LNCaP clone FGC (cell line): ENCODE data around the gene PRR23A.

Source experiments
- DNase-seq: peaks from one replicate; pipeline ENCODE4 v3.0.0-alpha.2; 2011; ENCODE audit warnings: low read depth
- H3K4me3 ChIP-seq: 2 replicates; pipeline ENCODE4 v1.5.1; 2011; ENCODE audit warnings: mild to moderate bottlenecking, low read depth, low read length, control low read depth
- TF ChIP-seq, protein P1 (sequence below): IDR thresholded peaks from 2 replicates; pipeline ENCODE4 v1.5.1; 2012; ENCODE audit warnings: mild to moderate bottlenecking; ENCODE audit not compliant: control insufficient read depth, insufficient read depth; ENCODE audit errors: extremely low read depth

PRR23A gene

DNA sequence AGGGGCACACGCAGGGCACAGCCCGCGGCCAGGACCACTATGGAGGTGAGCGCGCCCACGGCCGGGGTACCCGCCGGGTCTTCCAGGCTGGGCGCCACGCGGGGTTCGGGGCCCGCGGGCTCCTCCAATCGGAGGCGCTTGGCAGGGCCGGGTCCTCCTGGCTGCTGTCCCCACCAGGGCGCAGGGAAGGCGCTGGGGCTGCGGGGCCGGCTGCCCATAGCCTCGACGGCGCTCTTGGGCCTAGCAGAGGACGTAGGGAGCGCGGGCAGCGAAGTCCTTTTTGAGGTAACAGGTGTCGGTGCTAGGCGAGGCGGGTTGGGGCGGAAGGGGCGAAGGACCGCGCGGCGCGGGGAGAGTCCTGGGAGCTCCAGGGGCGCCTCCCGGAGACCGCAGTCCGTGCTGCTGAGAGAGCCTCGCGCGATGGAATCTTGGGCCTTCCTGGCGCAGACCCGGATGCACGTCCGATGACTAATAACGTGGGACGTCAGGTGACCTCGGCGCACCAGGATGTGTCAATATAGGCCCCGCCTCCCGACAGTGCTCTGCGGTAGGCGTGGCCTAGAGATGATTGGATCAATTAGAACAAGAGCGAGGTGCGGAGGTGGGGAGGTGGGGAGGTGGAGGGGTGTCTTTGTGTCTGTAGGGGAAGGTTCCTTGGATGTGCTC is at the start of gene PRR23A:
Gene PRR23A, minus strand, starts transcription at position 218 of the 666 bp plus-strand sequence. Its CDS starts 0 bp downstream, at position 218.
- H3K4me3 ChIP-seq = no peak within 1 kb of the TSS
- TF ChIP-seq, protein P1, sequence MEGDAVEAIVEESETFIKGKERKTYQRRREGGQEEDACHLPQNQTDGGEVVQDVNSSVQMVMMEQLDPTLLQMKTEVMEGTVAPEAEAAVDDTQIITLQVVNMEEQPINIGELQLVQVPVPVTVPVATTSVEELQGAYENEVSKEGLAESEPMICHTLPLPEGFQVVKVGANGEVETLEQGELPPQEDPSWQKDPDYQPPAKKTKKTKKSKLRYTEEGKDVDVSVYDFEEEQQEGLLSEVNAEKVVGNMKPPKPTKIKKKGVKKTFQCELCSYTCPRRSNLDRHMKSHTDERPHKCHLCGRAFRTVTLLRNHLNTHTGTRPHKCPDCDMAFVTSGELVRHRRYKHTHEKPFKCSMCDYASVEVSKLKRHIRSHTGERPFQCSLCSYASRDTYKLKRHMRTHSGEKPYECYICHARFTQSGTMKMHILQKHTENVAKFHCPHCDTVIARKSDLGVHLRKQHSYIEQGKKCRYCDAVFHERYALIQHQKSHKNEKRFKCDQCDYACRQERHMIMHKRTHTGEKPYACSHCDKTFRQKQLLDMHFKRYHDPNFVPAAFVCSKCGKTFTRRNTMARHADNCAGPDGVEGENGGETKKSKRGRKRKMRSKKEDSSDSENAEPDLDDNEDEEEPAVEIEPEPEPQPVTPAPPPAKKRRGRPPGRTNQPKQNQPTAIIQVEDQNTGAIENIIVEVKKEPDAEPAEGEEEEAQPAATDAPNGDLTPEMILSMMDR = no peak
- DNase-seq = no peak

DNA sequence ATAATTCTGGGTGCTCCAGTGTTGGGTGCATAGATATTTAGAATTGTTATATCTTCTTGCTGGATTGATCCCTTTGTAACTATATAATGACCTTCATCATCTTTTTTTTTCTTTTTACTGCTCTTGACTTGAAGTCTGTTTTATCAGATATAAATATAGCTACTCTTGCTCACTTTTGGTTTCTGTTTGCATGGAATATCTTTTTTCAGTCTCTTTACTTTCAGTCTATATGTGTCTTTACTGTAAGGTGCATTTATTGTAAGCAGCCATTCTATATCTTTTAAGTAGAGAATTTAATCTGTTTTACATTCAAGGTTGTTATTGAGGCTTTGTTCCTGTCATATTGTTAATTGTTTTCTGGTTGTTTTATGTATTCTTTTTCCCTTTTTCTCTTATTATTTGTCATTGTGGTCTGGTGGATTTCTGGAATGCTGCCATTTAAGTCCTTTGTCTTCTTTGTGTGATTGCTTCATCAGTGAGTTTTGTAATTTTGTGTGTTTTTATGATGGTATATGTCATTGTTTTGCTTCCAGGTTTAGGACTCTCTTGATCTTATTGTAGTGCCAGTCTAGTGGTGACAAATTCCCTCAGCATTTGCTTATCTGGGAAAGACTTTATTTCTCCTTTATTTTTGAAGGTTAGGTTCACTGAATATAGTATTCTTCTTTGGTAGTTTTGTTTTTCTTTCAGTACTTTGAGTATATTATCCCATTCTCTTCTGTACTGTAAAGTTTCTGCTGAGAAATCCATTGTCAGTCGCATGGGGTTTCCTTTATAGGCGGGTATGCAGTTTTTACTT is 46.9 kb upstream of the PRR23A start:
- H3K4me3 ChIP-seq = no peak overlapping the region
- DNase-seq = no peak
- TF ChIP-seq, protein P1 = no peak

GRCh38 chr3:139044366-139045210 is 38.5 kb upstream of the PRR23A start, which contains the start of gene PRR23C:
PRR23C (minus strand) TSS chr3:139044892; CDS start chr3:139044620, 272 bp downstream.
- TF ChIP-seq, protein P1 = no peak
- DNase-seq = no peak
- H3K4me3 ChIP-seq = no peak within 1 kb of the TSS

DNA sequence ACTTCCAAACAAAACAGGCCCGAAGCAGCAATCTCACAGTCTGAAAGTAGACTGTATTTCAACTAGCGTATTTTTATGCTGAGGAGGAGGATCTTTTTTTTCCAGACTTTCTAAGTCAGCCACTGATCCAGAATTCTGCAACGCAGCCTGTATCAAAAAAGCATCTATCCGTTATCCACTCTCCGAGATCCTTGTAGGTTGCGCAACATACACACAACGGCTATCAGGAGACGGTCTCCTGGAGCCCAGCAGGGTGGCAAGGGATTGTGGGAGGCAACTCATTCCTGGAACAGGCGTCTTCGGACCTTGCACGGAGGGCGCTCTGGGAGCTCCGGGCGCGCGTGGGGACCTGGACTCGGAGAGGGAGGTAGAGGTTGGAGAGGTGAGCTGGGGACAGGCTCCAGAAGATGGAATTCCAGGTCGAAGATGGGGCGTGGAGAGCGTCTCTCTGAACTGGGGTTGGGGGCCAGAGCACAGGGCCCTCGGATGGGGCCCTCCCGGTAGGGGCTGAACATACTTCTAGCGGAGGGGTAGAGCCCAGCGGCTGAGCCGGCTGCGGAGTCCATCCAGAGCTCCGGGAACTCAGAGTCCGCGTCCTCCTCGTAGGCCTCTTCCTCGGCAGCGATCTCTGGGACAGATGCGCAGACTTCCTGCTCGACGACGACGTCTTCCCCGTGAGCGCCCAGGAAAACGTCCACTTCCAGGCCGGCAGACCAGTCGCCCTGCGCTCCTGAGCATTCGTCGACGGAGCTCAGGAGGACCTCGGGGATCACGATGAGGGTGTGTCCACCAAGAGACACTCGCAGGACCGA is 37.7 kb upstream of the PRR23A start:
- H3K4me3 ChIP-seq = no peak overlapping the region
- TF ChIP-seq, protein P1 = no peak
- DNase-seq = no peak

DNA sequence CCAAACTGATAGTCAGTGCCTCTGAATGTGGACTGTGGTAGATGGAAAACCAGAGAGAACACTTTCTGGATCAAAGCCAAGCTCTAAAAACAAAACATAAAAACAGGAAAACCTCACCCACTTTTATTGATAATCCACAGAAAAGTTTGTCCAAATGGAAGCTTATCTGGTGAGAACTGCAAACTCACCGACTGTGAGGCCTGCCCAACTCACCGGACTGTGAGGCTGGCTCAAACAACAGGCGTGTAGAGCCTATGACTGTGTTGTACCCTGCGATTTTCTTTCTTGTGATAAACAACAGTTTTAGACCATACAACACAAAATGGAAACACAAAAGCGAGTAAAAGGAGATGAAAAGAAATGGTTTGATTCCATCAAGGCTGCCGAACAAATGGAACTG is 31.4 kb upstream of the PRR23A start:
- H3K4me3 ChIP-seq = no peak overlapping the region
- DNase-seq = no peak
- TF ChIP-seq, protein P1 = no peak
